Hematopoietic multipotent progenitor cell treated with erythropoietin and hydrocortisone succinate and interleukin-3 and kit ligand, for 15 days (in vitro differentiated cells): ENCODE results near the gene ZNF385D.

Source experiments
- DNase-seq: peaks from one replicate; pipeline ENCODE4 v3.0.0-alpha.2; 2015; ENCODE audit warnings: low spot score

Gene ZNF385D

GRCh38 chr3:21750080-21750696 is 822 bp downstream of the ZNF385D start:
- DNase-seq: no peak

- DNase-seq: no peak
Measured at GRCh38 chr3:21747966-21748555, 2.9 kb downstream of the ZNF385D start.

- no peak for DNase-seq
Measured at GRCh38 chr3:21747376-21747775, 3.6 kb downstream of the ZNF385D start.

DNA sequence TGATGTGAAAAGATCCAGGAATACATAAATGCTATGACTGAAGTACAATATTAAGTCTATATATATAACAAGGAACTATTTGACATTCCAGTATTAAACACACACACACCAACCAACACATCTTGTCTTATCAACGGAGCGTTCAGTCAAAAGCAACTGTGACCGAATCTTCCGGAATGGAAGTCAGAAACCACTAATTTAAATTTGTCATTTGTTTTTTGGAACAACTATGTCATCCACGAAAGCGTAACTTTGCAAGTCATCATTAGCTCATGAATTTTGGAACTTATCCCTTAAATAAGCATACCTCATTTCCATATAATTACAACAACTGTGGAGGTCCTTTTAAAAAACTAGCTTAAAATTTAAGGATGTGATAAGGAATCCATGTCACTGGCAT is 5.0 kb downstream of the ZNF385D start:
- no peak for DNase-seq

DNA sequence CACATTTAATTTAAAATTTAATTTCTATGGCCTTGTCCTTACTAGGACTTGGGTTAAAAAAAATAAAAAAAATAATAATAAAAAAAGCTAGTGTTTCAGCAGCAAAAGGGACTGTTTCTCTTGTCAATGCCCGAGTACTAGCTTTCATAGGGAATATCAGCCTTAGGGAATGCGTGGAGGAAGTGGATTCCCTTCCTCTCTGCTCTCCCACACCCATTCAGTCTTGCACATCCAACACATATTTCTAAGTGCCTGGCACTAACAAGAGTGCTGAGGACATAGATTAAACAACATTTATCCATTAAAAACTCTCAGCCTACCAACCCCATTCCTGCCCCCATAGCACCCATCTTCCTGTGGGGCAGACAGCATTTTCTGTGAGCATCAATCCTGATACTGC is 6.2 kb downstream of the ZNF385D start:
- DNase-seq: no peak

DNA sequence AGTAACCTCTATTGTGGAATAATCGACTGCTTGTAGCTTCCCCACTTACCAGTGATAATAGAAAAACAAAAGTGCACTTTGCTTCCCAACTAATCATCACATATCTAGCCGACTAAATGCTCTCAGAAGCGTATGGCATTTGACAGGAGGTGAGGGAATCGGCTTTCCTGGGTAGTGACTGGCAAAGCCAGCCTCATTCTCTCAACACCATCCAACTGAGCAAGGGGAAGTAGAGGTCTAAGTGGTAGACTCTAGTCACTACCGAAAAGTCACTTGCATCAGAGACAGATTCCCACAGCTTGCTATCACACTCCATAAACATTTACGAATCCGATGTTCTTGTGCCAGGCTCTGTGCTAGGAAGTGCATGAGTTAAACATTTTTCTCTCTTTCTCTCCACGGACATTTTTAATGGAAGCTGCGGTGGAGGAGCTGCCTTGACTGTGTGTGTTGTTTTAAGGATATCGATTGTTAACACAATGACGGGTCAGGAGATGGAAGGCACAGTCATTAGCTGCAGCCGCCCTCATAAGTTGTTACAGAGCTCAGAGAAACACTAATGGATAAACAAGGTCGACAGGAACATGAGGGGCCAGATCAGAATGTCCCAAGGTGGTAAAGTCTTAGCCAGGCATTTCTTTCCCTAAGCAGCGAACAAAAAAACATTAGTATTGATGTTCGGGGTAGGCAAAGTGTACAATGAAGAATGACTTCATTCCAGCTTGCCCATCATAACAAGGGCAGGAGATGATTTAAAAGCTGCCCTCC is 11.9 kb downstream of the ZNF385D start:
- DNase-seq: no peak

DNA sequence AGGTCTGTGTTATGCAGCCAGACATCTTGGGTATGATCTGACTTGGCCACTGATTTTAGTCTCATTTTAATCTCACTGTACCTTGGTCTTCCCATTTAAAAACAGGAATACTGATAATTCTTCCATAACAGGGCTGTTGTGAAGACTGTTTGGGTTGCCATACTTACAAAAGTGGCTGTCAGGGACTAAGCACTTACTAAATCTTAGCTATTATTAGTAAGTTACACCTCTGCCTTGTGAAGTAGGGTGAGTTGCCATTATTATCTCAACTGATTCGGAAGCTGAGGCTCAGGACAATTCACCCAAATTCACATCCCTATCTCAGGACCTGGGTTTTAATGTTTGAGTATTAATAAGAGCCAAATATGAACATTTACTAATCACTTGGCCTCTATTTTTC is 12.7 kb downstream of the ZNF385D start:
- DNase-seq: no peak

DNA sequence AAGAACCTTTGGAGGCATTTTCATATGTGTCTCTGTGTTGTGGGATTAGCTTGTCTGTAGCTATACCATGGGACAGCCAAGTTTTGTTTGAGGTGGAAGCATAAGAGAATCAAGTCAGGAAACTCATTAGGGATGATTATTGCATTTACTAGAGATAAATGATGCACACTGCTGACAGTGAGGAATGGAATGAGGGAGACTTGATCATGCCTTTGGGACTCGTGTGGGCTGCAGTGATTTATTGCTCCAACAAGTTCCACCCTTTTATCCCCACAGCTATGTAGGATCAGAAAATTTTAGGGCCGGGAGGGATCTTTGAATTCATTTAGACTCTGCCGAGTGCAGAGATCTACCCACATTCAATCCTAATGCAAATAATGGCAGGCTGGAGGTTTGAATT is 16.3 kb downstream of the ZNF385D start:
- DNase-seq: no peak

GRCh38 chr3:21729888-21730459 is 21.0 kb downstream of the ZNF385D start:
- DNase-seq: no peak

DNA sequence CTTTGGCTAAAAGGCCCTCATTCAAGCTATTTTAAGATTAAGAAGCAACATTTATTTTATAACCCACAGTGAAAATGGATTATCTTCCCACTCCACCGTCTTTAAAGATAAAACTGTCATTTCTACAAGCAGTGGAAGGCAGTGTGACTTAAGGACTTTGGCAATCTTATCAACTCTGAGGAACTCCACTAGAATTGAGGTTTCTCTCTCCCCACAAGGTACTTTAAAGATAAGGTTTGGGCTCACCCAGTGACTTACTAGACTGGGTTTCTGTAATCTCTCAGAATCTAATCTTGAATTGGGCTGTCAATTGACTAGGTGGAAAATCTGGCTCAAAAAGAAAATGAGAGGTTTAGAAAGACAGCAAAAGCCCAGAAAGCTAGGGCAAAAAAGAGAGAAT is 21.7 kb downstream of the ZNF385D start:
- no peak for DNase-seq

GRCh38 chr3:21722768-21723167 is 28.2 kb downstream of the ZNF385D start:
- DNase-seq: no peak

DNA sequence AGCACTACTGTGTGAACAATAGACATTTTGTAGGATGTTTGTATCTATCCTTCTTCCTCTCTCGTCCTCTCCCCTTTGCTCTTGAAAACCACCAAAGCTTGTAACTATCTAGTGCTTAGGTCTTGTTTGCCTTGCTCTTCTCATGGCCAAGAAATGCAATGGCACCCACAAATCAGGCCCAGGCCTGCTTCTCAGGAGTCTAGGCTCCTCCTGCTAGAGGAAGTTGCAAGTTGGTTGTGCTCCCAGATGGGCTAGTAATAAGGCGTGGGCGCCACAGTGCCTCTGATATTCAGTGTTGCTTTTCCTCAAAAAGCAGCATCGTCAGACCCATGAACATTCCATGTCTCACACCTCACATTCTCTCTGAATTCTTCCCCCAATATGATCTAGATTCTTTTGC is 28.7 kb downstream of the ZNF385D start:
- no peak for DNase-seq

GRCh38 chr3:21718943-21719591 is 31.9 kb downstream of the ZNF385D start:
- DNase-seq: no peak

DNA sequence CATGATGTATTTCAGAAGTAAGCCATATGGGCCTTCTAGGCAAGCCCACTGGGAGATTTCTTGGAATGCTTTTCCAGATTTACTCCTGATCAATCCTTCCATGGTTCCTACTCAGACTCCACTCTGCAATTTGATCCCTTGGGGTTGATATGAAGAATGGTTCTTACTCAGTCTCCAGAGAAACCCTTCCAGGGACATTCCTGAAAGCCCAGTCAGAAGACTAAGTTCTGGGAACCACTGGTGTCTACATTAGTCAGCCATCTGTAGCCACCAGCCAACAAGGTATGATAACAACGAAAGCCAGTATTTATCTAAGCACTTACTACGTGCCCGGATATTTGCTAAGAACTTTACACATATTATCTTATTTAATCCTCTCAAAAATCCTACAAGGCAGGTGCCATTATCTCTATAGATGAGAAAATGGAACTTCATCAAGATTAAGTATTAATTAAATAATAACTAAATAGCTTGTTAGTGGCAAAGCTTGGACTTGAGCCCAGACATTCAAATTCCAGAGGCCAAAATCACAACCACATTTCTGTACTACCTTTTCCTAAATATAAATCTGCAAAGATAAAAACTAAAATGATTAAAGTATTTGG is 32.7 kb downstream of the ZNF385D start:
- no peak for DNase-seq

DNA sequence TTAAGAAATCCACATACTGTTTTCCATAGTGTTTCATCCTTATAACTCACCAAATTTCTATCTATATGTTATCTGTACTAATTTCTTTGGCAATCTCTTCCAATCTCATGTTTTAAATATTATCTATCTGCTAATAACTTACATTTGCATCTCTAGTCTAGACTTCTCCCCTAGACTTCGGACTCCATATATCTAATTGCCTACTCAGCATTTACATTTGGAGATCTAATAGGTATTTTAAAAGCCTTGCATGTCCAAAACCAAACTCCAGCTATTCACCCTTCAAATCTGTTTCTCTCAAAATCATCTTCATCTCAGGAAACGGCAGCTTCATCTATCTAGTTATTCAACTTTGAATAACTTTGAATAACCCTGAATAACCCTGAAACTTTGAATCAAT is 35.3 kb downstream of the ZNF385D start:
- DNase-seq: no peak

GRCh38 chr3:21705769-21706168 is 45.2 kb downstream of the ZNF385D start:
- DNase-seq: no peak

DNA sequence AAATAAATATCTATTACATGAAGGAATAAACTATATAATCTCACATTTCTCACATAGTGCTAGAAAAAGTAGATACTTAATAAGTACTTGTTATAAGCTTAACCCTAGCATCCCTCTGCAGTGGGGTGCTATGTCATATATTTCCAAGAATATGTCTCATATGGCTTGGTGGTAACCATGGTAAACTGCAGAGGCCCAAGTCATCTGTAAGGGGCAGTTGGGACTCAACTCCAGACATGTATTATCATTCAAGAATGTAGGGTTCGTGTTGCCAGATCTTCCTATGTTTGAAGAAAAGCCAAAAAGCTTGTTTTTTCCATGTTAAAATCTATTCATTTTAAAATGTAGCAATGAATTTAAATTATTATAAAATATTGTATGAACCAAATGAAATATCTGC is 46.2 kb downstream of the ZNF385D start:
- no peak for DNase-seq

- no peak for DNase-seq
Measured at GRCh38 chr3:21703291-21703690, 47.7 kb downstream of the ZNF385D start.

DNA sequence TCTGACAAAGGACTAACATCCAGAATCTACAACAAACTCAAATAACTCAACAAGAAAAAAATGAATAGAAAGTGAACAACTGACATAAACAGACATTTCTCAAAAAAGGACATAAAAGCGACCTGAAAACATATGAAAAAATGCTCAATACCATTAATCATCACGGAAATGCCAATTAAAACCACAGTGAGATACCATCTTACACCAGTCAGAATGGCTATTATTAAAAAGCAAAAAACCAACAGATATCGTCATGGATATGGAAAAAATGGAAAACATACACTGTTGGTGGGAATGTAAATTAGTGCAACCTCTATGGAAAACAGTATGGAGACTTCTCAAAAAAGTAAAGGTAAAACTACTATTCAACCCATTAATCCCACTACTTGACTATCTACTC is 53.3 kb downstream of the ZNF385D start:
- DNase-seq: no peak

DNA sequence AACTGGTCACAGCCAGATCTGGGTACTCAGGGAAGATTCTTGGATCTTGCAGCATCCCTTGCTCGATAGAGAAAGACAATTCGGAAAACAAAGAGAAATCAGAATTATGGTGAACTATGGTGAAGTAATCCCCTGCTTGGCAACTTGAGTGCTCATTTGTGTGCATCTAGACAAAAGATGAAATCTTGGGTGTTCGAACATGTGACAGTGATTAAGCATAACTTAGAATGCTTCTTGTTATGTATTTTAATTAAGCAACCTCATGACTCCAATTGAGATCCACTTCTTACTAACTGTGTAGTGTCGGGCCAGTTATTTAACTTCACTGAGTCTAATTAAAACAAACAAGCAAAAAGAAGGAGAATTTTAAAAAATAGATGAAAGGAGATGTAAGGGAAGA is 56.5 kb downstream of the ZNF385D start:
- DNase-seq: no peak

DNA sequence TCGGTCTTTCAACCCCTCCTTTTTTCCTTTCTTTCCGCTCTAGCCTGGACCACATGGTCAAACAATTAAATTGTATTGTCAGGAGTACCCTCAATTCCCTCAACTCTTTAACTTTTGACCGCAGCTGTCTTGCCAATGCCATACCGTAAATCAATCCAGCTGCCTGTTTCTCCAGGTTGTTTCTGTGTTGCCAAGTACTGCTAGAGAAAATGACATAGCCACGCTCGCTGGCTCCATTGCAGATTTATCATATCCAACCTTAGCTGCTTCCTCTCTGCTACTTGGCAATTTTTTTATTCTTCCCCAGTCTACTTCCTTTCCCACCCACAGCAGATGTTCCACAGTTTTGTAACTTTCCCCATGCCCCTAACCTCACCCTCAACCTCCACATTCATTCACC is 60.0 kb downstream of the ZNF385D start:
- no peak for DNase-seq

DNA sequence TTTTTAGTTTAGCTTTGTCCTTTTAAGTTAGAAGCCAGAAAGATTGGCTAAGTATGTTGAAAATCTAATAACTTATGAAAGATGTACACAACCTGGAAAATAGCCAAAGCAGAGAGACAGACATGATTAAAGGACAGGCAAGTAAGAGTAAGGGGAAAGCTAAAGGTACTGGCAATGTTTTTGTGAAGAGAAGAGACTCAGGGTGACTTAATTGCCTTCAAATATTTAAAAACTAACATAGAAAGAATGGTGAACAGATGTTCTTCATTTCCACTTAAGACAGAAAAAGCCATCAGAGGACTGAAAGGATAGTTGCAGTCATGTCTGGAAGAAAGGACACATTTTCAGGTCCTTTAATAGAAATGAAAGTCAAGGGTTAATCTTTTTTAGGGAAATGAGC is 68.8 kb downstream of the ZNF385D start:
- no peak for DNase-seq
